Type B pancreatic cell (in vitro differentiated cells): ENCODE data around the gene SLC4A5. TPM values are rescaled to one million over a fixed set of nuclear protein-coding genes. Genes with fewer than 3 reads are reported as not detected.
"Not testable (repeated sequence)": the region's sequence is repeated elsewhere in the genome, so short reads cannot be mapped to it uniquely, and the experiment has no call there.

Source experiments
- DNase-seq: peaks from one replicate; pipeline ENCODE4 v3.0.0; 2021; ENCODE audit warnings: mixed read lengths; ENCODE audit not compliant: unreplicated experiment; ENCODE audit errors: extremely low spot score
- H3K27ac Mint-ChIP-seq: 2 replicates; pipeline ENCODE4 v1.8.0; 2021; ENCODE audit warnings: mild to moderate bottlenecking, mixed read lengths
- H3K27me3 Mint-ChIP-seq: 2 replicates; pipeline ENCODE4 v1.8.0; 2021; ENCODE audit warnings: mixed read lengths
- H3K36me3 Mint-ChIP-seq: 2 replicates; pipeline ENCODE4 v1.8.0; 2021; ENCODE audit warnings: mixed read lengths
- H3K4me1 Mint-ChIP-seq: one replicate; pipeline ENCODE4 v1.8.0; 2021; ENCODE audit warnings: mixed read lengths; ENCODE audit not compliant: unreplicated experiment
- H3K4me3 Mint-ChIP-seq: 2 replicates; pipeline ENCODE4 v1.8.0; 2021; ENCODE audit warnings: mild to moderate bottlenecking, mixed read lengths
- H3K9me3 Mint-ChIP-seq: 2 replicates; pipeline ENCODE4 v1.8.0; 2021; ENCODE audit warnings: mixed read lengths
- CTCF ChIP-seq: fragments of 200-600 bp; sonication (generic); conservative IDR thresholded peaks from 2 replicates; pipeline ENCODE4 v1.5.0; 2021; ENCODE audit warnings: antibody characterized with exemption, mild to moderate bottlenecking
- total RNA-seq: library from RNA; stranded (reverse); gene quantifications from 2 replicates; pipeline ENCODE4 v1.2.1, GENCODE V29; 2021; ENCODE audit warnings: low replicate concordance

Gene SLC4A5
- total RNA-seq, 1 donor from 2014 or later = 6.4 TPM

GRCh38 chr2:74219846-74220486 is 123.2 kb downstream of the SLC4A5 start:
- H3K27ac Mint-ChIP-seq = no peak overlapping the region
- TF ChIP-seq CTCF = no peak
- no peak overlapping the region for H3K4me3 Mint-ChIP-seq
- no peak for DNase-seq
- H3K36me3 Mint-ChIP-seq = peaks cover 11% of the 10 kb centered on the region
- no peaks in the 10 kb centered on the region for H3K27me3 Mint-ChIP-seq
- H3K4me1 Mint-ChIP-seq = no peaks in the 10 kb centered on the region
- no peaks in the 10 kb centered on the region for H3K9me3 Mint-ChIP-seq

DNA sequence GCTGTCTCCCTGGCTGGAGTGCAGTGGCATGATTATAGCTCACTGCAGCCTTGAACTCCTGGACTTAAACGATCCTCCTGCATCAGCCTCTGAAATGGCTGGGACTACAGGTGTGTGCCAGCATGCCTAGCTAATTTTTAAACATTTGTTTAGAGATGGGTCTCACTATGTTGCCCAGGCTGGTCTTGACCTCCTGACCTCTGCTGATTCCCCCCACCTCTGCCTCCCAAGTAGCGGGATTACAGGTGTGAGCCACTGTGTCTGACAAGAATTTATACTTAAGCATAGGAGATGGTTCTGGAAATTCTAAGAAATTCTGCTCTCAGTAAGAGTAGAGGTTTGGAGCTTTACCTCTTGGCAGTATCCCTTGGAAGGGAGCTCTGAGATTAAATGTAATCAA is 126.6 kb downstream of the SLC4A5 start:
- DNase-seq = no peak
- TF ChIP-seq CTCF = no peak
- no peaks in the 10 kb centered on the region for H3K27me3 Mint-ChIP-seq
- peaks cover 13% of the 10 kb centered on the region for H3K36me3 Mint-ChIP-seq
- H3K27ac Mint-ChIP-seq = no peak overlapping the region
- H3K9me3 Mint-ChIP-seq = no peaks in the 10 kb centered on the region
- no peak overlapping the region for H3K4me3 Mint-ChIP-seq
- no peaks in the 10 kb centered on the region for H3K4me1 Mint-ChIP-seq

DNA sequence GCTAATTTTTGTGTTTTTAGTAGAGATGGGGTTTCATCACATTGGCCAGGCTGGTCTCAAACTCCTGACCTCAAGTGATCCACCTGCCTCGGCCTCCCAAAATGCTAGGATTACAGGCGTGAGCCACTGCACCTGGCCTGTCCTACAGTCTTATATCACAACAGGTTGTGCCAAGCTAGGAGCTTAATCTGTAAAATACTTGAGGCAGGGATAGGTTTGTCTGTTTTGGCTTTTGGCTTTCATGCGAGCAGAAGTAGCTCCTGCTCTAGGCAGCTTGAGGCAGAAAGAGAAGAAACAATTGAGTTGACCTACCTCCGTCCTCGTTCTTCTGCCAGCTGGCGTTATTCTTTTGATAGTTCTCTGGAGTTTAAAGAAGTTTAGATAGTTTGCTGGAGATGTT is 127.4 kb downstream of the SLC4A5 start:
- H3K27ac Mint-ChIP-seq, H3K4me3 Mint-ChIP-seq, H3K9me3 Mint-ChIP-seq, H3K4me1 Mint-ChIP-seq, DNase-seq, H3K27me3 Mint-ChIP-seq: not testable (repeated sequence)
- peaks cover 10% of the 10 kb centered on the region for H3K36me3 Mint-ChIP-seq

- no peak for DNase-seq
- Mint-ChIP-seq H3K36me3 (peaks cover 18% of the 10 kb centered on the region), H3K27me3 (no peaks in the 10 kb centered on the region), H3K9me3 (no peaks in the 10 kb centered on the region), H3K27ac (no peak overlapping the region), H3K4me3 (no peak overlapping the region), H3K4me1 (no peaks in the 10 kb centered on the region)
- no peak for TF ChIP-seq CTCF
Observed at GRCh38 chr2:74212702-74213410, 130.4 kb downstream of the SLC4A5 start.

GRCh38 chr2:74206180-74206688 is 137.0 kb downstream of the SLC4A5 start:
- Mint-ChIP-seq H3K27me3 (no peaks in the 10 kb centered on the region), H3K4me3 (peak overlapping the region; percentile 39), H3K36me3 (peaks cover 19% of the 10 kb centered on the region), H3K27ac (peak overlapping the region; percentile 97), H3K9me3 (no peaks in the 10 kb centered on the region), H3K4me1 (peaks cover 17% of the 10 kb centered on the region)
- no peak for DNase-seq
- TF ChIP-seq CTCF = no peak

DNA sequence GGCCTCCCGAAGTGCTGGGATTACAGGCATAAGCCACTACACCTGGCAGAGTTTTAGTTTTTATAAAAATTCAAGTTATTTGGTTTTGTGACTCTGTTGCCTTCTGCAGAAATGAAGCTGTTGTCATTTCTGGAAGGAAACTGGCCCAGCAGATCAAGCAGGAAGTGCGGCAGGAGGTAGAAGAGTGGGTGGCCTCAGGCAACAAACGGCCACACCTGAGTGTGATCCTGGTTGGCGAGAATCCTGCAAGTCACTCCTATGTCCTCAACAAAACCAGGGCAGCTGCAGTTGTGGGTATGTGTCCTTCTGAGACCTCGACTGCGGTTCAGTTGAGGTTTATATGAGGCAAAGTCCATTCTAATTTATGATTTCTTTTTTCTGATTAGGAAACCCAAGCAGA is 137.6 kb downstream of the SLC4A5 start:
- Mint-ChIP-seq H3K27me3 (no peaks in the 10 kb centered on the region), H3K27ac (peak overlapping the region; percentile 97), H3K36me3 (peaks cover 19% of the 10 kb centered on the region), H3K4me3 (peak overlapping the region; percentile 62), H3K4me1 (peaks cover 20% of the 10 kb centered on the region), H3K9me3 (no peaks in the 10 kb centered on the region)
- no peak for TF ChIP-seq CTCF
- no peak for DNase-seq
